ENCODE measurements around the gene AGAP1. TPM values are rescaled to one million over a fixed set of nuclear protein-coding genes. Genes with fewer than 3 reads are reported as not detected.

AGAP1 gene
- total RNA-seq, 1 experiment from 2014 or later = 25.8 TPM

GRCh38 chr2:235776531-235776930 lies 282.7 kb downstream of the AGAP1 start:
- Histone ChIP-seq H3T11ph (ENCODE audit: low read length) (no peak overlapping the region), H4K5ac (ENCODE audit: insufficient read length, low read depth, low read length) (no peak overlapping the region), H3K79me1 (ENCODE audit: insufficient read depth, low read depth, low read length, poor library complexity, severe bottlenecking) (no peaks in the 10 kb centered on the region), H3K56ac (ENCODE audit: insufficient read length, low read depth, low read length) (no peak overlapping the region), H2AK5ac (ENCODE audit: insufficient read length, low read length) (no peak overlapping the region), H2BK120ac (ENCODE audit: low read depth, low read length, poor library complexity, severe bottlenecking) (no peak overlapping the region), H3K18ac (ENCODE audit: insufficient read length, low read depth, low read length) (no peak overlapping the region), H4K20me1 (ENCODE audit: control insufficient read depth, insufficient read depth, insufficient read length) (peaks cover 3% of the 10 kb centered on the region), H2AFZ (ENCODE audit: low read length) (no peak overlapping the region), H4K8ac (replicated peaks; ENCODE audit: insufficient read length, low read depth, low read length) (no peak overlapping the region), H2BK12ac (ENCODE audit: insufficient read length, low read depth, low read length) (no peak overlapping the region), H2BK20ac (ENCODE audit: low read depth, low read length, poor library complexity, severe bottlenecking) (no peak overlapping the region), H3K14ac (ENCODE audit: insufficient read depth, low read length) (no peak overlapping the region), H3K23ac (ENCODE audit: insufficient read length, low read depth, low read length) (no peak overlapping the region), H3K23me2 (ENCODE audit: insufficient read length, low read depth, low read length, poor library complexity, severe bottlenecking) (no peaks in the 10 kb centered on the region), H4K91ac (ENCODE audit: insufficient read length, low read depth, low read length) (no peak overlapping the region), H3K4ac (ENCODE audit: low read depth, low read length) (no peak overlapping the region), H3K79me2 (ENCODE audit: insufficient read depth, low read length) (no peaks in the 10 kb centered on the region), H3K27me3 (ENCODE audit: insufficient read depth, low read length) (no peaks in the 10 kb centered on the region), H3K9ac (ENCODE audit: extremely low read depth, insufficient read length, low read length) (no peak overlapping the region), H2BK5ac (ENCODE audit: insufficient read length, low read length) (no peak overlapping the region), H3K4me2 (ENCODE audit: insufficient read depth, insufficient read length, low read length) (no peak overlapping the region), H2BK15ac (ENCODE audit: low read depth, low read length) (no peak overlapping the region), H3K27ac (ENCODE audit: insufficient read length, low read depth, low read length) (no peak overlapping the region), H3K4me1 (ENCODE audit: insufficient read depth, low read length) (no peaks in the 10 kb centered on the region), H3K9me3 (ENCODE audit: control insufficient read depth, low read depth, low read length) (no peaks in the 10 kb centered on the region)
- Mint-ChIP-seq H3K9me3 (no peaks in the 10 kb centered on the region), H3K36me3 (ENCODE audit: insufficient read depth in 1 of 3, low read depth in 3 of 3) (peaks cover 3 to 9% (median 6%) of the 10 kb centered on the region in 3 experiments; a peak in 4 of 7 replicates), H3K27me3 (ENCODE audit: low read depth) (no peaks in the 10 kb centered on the region), H3K4me1 (peaks cover 17 to 26% of the 10 kb centered on the region in 2 experiments), H3K4me3 (no peak overlapping the region), H3K27ac (peak overlapping the region in 1 of 3 experiments; percentile 39; a peak in 1 of 7 replicates)
- TF ChIP-seq, protein P1, sequence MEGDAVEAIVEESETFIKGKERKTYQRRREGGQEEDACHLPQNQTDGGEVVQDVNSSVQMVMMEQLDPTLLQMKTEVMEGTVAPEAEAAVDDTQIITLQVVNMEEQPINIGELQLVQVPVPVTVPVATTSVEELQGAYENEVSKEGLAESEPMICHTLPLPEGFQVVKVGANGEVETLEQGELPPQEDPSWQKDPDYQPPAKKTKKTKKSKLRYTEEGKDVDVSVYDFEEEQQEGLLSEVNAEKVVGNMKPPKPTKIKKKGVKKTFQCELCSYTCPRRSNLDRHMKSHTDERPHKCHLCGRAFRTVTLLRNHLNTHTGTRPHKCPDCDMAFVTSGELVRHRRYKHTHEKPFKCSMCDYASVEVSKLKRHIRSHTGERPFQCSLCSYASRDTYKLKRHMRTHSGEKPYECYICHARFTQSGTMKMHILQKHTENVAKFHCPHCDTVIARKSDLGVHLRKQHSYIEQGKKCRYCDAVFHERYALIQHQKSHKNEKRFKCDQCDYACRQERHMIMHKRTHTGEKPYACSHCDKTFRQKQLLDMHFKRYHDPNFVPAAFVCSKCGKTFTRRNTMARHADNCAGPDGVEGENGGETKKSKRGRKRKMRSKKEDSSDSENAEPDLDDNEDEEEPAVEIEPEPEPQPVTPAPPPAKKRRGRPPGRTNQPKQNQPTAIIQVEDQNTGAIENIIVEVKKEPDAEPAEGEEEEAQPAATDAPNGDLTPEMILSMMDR (conservative IDR thresholded peaks at IDR 0.05) = no peak
- peak; percentile 22 for DNase-seq
- WGBS (ENCODE audit: extremely low coverage, insufficient read length, low lambda C conversion rate) = no CpG with 5 or more reads among the region's 14 CpGs

Data from H9 (cell line).